HEK293 (cell line): ENCODE measurements around the gene ERP29.

Experiments used
- BCL11A ChIP-seq: fragments of 450-650 bp; formaldehyde crosslinking; IDR thresholded peaks from 2 replicates; pipeline ENCODE4 v1.5.1; 2016; ENCODE audit warnings: low read depth, missing biosample characterization, missing genetic modification characterization
- GFI1B ChIP-seq: fragments of 450-650 bp; formaldehyde crosslinking; IDR thresholded peaks from 2 replicates; pipeline ENCODE4 v1.5.1; 2016; ENCODE audit warnings: missing biosample characterization, missing genetic modification characterization
- HOXA7 ChIP-seq: sonication (generic); formaldehyde crosslinking; IDR thresholded peaks from 2 replicates; pipeline ENCODE4 v1.8.1; 2022; ENCODE audit warnings: missing genetic modification reagents, borderline replicate concordance
- KLF10 ChIP-seq: fragments of 450-650 bp; IDR thresholded peaks from 2 replicates; pipeline ENCODE4 v1.5.1; 2018; ENCODE audit warnings: missing biosample characterization, mild to moderate bottlenecking, missing genetic modification characterization
- OSR2 ChIP-seq: fragments of 450-650 bp; formaldehyde crosslinking; IDR thresholded peaks from 2 replicates; pipeline ENCODE4 v1.5.1; 2016; ENCODE audit warnings: missing biosample characterization, missing genetic modification characterization
- SALL2 ChIP-seq: fragments of 450-650 bp; formaldehyde crosslinking; IDR thresholded peaks from 2 replicates; pipeline ENCODE4 v1.5.0; 2017; ENCODE audit warnings: missing biosample characterization, mild to moderate bottlenecking, missing genetic modification characterization, borderline replicate concordance
- ZBTB7A ChIP-seq: fragments of 450-650 bp; formaldehyde crosslinking; IDR thresholded peaks from 2 replicates; pipeline ENCODE4 v1.5.1; 2016; ENCODE audit warnings: low read depth, missing biosample characterization, missing genetic modification characterization
- ZFHX2 ChIP-seq: fragments of 450-650 bp; formaldehyde crosslinking; conservative IDR thresholded peaks from 2 replicates; pipeline ENCODE4 v1.5.1; 2016; ENCODE audit warnings: missing biosample characterization, missing genetic modification characterization
- ZFP69B ChIP-seq: fragments of 450-650 bp; formaldehyde crosslinking; IDR thresholded peaks from 2 replicates; pipeline ENCODE4 v1.5.1; 2016; ENCODE audit warnings: missing biosample characterization, missing genetic modification characterization
- ZNF10 ChIP-seq: fragments of 450-650 bp; formaldehyde crosslinking; IDR thresholded peaks from 2 replicates; pipeline ENCODE4 v1.5.1; 2017; ENCODE audit warnings: missing biosample characterization, missing genetic modification characterization
- ZNF146 ChIP-seq: fragments of 450-650 bp; formaldehyde crosslinking; IDR thresholded peaks from 2 replicates; pipeline ENCODE4 v1.5.1; 2016; ENCODE audit warnings: missing biosample characterization, missing genetic modification characterization
- ZNF274 ChIP-seq, 2 experiments: fragments of 200-500 bp in 1 of 2; fragments of 450-650 bp in 1 of 2; sonication (Bioruptor generic) in 1 of 2; formaldehyde crosslinking in 1 of 2; IDR thresholded peaks; 2 replicates each; pipeline versions ENCODE4 v1.5.1 to v1.6.1; 2014 to 2016; ENCODE audit warnings: borderline replicate concordance in 1 of 2, inconsistent platforms in 1 of 2, low read length in 1 of 2, missing biosample characterization in 1 of 2, missing genetic modification characterization in 1 of 2
- ZNF341 ChIP-seq: fragments of 450-650 bp; formaldehyde crosslinking; IDR thresholded peaks from 2 replicates; pipeline ENCODE4; 2016; ENCODE audit warnings: low read depth, missing biosample characterization, missing genetic modification characterization
- ZNF366 ChIP-seq: fragments of 450-650 bp; formaldehyde crosslinking; conservative IDR thresholded peaks from 2 replicates; pipeline ENCODE4 v1.5.1; 2016; ENCODE audit warnings: missing biosample characterization, missing genetic modification characterization
- ZNF555 ChIP-seq: fragments of 450-650 bp; formaldehyde crosslinking; conservative IDR thresholded peaks from 2 replicates; pipeline ENCODE4 v1.5.1; 2017; ENCODE audit warnings: missing biosample characterization, mild to moderate bottlenecking, missing genetic modification characterization, inconsistent platforms
- ZNF561 ChIP-seq: fragments of 450-650 bp; IDR thresholded peaks from 2 replicates; pipeline ENCODE4 v1.5.1; 2018; ENCODE audit warnings: missing biosample characterization, missing genetic modification characterization, borderline replicate concordance
- ZNF596 ChIP-seq: fragments of 450-650 bp; IDR thresholded peaks from 2 replicates; pipeline ENCODE4 v1.5.0; 2018; ENCODE audit warnings: missing biosample characterization, mild to moderate bottlenecking, missing genetic modification characterization, moderate library complexity
- ZNF610 ChIP-seq: fragments of 450-650 bp; formaldehyde crosslinking; IDR thresholded peaks from 2 replicates; pipeline ENCODE4 v1.5.1; 2016; ENCODE audit warnings: missing biosample characterization, missing genetic modification characterization, borderline replicate concordance
- ZNF624 ChIP-seq: fragments of 450-650 bp; formaldehyde crosslinking; IDR thresholded peaks from 2 replicates; pipeline ENCODE4 v1.5.1; 2017; ENCODE audit warnings: missing biosample characterization, missing genetic modification characterization
- ZNF645 ChIP-seq: fragments of 450-650 bp; formaldehyde crosslinking; IDR thresholded peaks from 2 replicates; pipeline ENCODE4; 2016; ENCODE audit warnings: missing biosample characterization, missing genetic modification characterization
- ZNF658 ChIP-seq: fragments of 450-650 bp; formaldehyde crosslinking; IDR thresholded peaks from 2 replicates; pipeline ENCODE4; 2016; ENCODE audit warnings: missing biosample characterization, missing genetic modification characterization
- ZNF677 ChIP-seq: fragments of 450-650 bp; IDR thresholded peaks from 2 replicates; pipeline ENCODE4 v1.5.0; 2018; ENCODE audit warnings: missing biosample characterization, mild to moderate bottlenecking, missing genetic modification characterization, moderate library complexity
- ZNF792 ChIP-seq: fragments of 450-650 bp; formaldehyde crosslinking; IDR thresholded peaks from 2 replicates; pipeline ENCODE4 v1.5.1; 2016; ENCODE audit warnings: missing biosample characterization, missing genetic modification characterization
- ZNF837 ChIP-seq: fragments of 450-650 bp; formaldehyde crosslinking; IDR thresholded peaks from 2 replicates; pipeline ENCODE4 v1.5.1; 2016; ENCODE audit warnings: missing biosample characterization, missing genetic modification characterization
- ZSCAN16 ChIP-seq: fragments of 450-650 bp; formaldehyde crosslinking; IDR thresholded peaks from 2 replicates; pipeline ENCODE4 v1.5.1; 2016; ENCODE audit warnings: missing biosample characterization, missing genetic modification characterization
- ZSCAN23 ChIP-seq: fragments of 450-650 bp; formaldehyde crosslinking; IDR thresholded peaks from 2 replicates; pipeline ENCODE4 v1.5.1; 2016; ENCODE audit warnings: missing biosample characterization, missing genetic modification characterization
- TF ChIP-seq, protein P1 (sequence below): IDR thresholded peaks from 2 replicates; pipeline ENCODE4 v1.6.1; 2011; ENCODE audit warnings: mild to moderate bottlenecking, low read depth, low read length, borderline replicate concordance
- TF ChIP-seq, protein P2 (sequence below): fragments of 450-650 bp; formaldehyde crosslinking; IDR thresholded peaks from 2 replicates; pipeline ENCODE4 v1.5.1; 2016; ENCODE audit warnings: missing biosample characterization, missing genetic modification characterization
- TF ChIP-seq, protein P3 (sequence below): fragments of 450-650 bp; formaldehyde crosslinking; conservative IDR thresholded peaks from 2 replicates; pipeline ENCODE4 v1.5.1; 2016; ENCODE audit warnings: low read depth, missing biosample characterization, missing genetic modification characterization
- TF ChIP-seq, protein P4 (sequence below): fragments of 450-650 bp; formaldehyde crosslinking; IDR thresholded peaks from 2 replicates; pipeline ENCODE4 v1.5.1; 2016; ENCODE audit warnings: missing biosample characterization, missing genetic modification characterization

The ERP29 gene

GRCh38 chr12:112013601-112014402 is 576 bp downstream of the ERP29 start (continued):
- TF ChIP-seq ZNF792 (tag by site-specific recombination), result no peak
- peak; percentile 30 for TF ChIP-seq OSR2 (tag by site-specific recombination)
- no peak for TF ChIP-seq ZNF555 (tag by site-specific recombination)
- TF ChIP-seq SALL2, result no peak
- TF ChIP-seq, protein P1, sequence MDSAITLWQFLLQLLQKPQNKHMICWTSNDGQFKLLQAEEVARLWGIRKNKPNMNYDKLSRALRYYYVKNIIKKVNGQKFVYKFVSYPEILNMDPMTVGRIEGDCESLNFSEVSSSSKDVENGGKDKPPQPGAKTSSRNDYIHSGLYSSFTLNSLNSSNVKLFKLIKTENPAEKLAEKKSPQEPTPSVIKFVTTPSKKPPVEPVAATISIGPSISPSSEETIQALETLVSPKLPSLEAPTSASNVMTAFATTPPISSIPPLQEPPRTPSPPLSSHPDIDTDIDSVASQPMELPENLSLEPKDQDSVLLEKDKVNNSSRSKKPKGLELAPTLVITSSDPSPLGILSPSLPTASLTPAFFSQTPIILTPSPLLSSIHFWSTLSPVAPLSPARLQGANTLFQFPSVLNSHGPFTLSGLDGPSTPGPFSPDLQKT, result no peak
- TF ChIP-seq ZNF341, result peak; percentile 81
- TF ChIP-seq ZNF610 (tag by site-specific recombination), result peak; percentile 92; the same call in 1 of the 2 replicates
- TF ChIP-seq BCL11A (tag by site-specific recombination), result no peak
- TF ChIP-seq ZFHX2 (tag by site-specific recombination), result no peak
- no peak for TF ChIP-seq ZSCAN23 (tag by site-specific recombination)
- no peak for TF ChIP-seq ZNF658 (tag by site-specific recombination)
- TF ChIP-seq HOXA7 (CRISPR knock-in tag), result no peak
- no peak; the same call in 1 of the 2 replicates for TF ChIP-seq ZBTB7A (tag by site-specific recombination)
- no peak for TF ChIP-seq ZNF837 (tag by site-specific recombination)
- TF ChIP-seq ZNF677, result no peak
- TF ChIP-seq ZSCAN16 (tag by site-specific recombination), result no peak
- TF ChIP-seq ZNF274 (IDR thresholded peaks at IDR 0.05; ENCODE audit: low read length), result no peak
- TF ChIP-seq ZNF274 (tag by site-specific recombination; IDR thresholded peaks at IDR 0.05; ENCODE audit: borderline replicate concordance), result no peak
- TF ChIP-seq GFI1B (tag by site-specific recombination), result no peak
- TF ChIP-seq, protein P2, sequence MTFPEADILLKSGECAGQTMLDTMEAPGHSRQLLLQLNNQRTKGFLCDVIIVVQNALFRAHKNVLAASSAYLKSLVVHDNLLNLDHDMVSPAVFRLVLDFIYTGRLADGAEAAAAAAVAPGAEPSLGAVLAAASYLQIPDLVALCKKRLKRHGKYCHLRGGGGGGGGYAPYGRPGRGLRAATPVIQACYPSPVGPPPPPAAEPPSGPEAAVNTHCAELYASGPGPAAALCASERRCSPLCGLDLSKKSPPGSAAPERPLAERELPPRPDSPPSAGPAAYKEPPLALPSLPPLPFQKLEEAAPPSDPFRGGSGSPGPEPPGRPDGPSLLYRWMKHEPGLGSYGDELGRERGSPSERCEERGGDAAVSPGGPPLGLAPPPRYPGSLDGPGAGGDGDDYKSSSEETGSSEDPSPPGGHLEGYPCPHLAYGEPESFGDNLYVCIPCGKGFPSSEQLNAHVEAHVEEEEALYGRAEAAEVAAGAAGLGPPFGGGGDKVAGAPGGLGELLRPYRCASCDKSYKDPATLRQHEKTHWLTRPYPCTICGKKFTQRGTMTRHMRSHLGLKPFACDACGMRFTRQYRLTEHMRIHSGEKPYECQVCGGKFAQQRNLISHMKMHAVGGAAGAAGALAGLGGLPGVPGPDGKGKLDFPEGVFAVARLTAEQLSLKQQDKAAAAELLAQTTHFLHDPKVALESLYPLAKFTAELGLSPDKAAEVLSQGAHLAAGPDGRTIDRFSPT, result no peak
- no peak for TF ChIP-seq ZNF366 (tag by site-specific recombination)
- no peak for TF ChIP-seq ZNF10
- no peak for TF ChIP-seq ZNF596
- peak; percentile 49; the same call in 1 of the 2 replicates for TF ChIP-seq KLF10 (tag by site-specific recombination)
- no peak for TF ChIP-seq ZNF146 (tag by site-specific recombination)
- TF ChIP-seq, protein P3, sequence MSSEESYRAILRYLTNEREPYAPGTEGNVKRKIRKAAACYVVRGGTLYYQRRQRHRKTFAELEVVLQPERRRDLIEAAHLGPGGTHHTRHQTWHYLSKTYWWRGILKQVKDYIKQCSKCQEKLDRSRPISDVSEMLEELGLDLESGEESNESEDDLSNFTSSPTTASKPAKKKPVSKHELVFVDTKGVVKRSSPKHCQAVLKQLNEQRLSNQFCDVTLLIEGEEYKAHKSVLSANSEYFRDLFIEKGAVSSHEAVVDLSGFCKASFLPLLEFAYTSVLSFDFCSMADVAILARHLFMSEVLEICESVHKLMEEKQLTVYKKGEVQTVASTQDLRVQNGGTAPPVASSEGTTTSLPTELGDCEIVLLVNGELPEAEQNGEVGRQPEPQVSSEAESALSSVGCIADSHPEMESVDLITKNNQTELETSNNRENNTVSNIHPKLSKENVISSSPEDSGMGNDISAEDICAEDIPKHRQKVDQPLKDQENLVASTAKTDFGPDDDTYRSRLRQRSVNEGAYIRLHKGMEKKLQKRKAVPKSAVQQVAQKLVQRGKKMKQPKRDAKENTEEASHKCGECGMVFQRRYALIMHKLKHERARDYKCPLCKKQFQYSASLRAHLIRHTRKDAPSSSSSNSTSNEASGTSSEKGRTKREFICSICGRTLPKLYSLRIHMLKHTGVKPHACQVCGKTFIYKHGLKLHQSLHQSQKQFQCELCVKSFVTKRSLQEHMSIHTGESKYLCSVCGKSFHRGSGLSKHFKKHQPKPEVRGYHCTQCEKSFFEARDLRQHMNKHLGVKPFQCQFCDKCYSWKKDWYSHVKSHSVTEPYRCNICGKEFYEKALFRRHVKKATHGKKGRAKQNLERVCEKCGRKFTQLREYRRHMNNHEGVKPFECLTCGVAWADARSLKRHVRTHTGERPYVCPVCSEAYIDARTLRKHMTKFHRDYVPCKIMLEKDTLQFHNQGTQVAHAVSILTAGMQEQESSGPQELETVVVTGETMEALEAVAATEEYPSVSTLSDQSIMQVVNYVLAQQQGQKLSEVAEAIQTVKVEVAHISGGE (tag by site-specific recombination), result no peak; the same call in 1 of the 2 replicates
- TF ChIP-seq ZFP69B (tag by site-specific recombination), result peak; percentile 27; the same call in 1 of the 2 replicates
- TF ChIP-seq, protein P4, sequence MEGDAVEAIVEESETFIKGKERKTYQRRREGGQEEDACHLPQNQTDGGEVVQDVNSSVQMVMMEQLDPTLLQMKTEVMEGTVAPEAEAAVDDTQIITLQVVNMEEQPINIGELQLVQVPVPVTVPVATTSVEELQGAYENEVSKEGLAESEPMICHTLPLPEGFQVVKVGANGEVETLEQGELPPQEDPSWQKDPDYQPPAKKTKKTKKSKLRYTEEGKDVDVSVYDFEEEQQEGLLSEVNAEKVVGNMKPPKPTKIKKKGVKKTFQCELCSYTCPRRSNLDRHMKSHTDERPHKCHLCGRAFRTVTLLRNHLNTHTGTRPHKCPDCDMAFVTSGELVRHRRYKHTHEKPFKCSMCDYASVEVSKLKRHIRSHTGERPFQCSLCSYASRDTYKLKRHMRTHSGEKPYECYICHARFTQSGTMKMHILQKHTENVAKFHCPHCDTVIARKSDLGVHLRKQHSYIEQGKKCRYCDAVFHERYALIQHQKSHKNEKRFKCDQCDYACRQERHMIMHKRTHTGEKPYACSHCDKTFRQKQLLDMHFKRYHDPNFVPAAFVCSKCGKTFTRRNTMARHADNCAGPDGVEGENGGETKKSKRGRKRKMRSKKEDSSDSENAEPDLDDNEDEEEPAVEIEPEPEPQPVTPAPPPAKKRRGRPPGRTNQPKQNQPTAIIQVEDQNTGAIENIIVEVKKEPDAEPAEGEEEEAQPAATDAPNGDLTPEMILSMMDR (tag by site-specific recombination), result no peak; the same call in none of the 2 replicates
- TF ChIP-seq ZNF645 (tag by site-specific recombination), result no peak
- no peak for TF ChIP-seq ZNF624 (tag by site-specific recombination)
- no peak; the same call in 1 of the 2 replicates for TF ChIP-seq ZNF561 (tag by site-specific recombination)
